Hematopoietic multipotent progenitor cell treated with erythropoietin and hydrocortisone succinate and interleukin-3 and kit ligand, for 8 days (in vitro differentiated cells): ENCODE results near the gene TDP2.
"Not testable (repeated sequence)": the region's sequence is repeated elsewhere in the genome, so short reads cannot be mapped to it uniquely, and the experiment has no call there.

Experiments used
- DNase-seq: peaks from one replicate; pipeline ENCODE4 v3.0.0-alpha.2; 2015

The TDP2 gene

DNA sequence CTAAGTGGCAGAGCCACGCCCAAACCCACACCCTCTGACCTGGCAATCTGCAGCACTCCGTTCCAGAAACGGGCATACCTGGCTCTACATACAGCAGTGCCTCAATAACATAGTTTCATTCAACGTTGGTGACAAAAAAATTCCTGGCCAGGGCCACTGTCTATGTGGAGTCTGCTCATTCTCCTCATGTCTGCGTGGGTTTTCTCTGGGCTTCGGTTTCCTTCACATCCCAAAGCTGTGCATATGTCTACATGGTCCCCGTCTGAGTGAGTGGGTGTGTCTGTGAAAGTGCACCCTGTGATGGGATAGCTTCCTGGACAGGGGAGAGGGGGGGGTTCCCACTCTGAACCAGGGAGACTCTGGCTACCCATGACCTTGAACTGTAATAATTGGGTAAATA lies 22.8 kb downstream of the TDP2 start:
- no peak for DNase-seq

DNA sequence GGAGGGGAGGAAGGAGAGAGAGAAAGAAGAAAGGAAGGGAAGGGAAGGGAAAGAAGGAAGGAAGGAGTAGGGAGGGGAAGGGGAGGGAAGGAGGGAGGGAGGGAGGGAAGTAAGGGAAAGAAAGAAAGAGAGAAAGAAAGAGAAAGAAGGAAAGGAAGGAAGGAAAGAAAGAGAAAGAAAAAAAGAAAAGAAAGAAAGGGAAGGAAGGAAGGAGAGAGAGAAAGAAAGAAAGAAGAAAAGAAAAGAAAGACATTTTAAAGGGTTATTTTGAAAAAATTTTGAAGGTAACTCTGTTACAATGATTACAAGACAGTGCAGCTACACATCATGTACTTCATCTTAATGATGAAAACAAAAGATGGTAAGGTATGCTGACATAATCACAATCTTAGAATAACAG lies 24.6 kb downstream of the TDP2 start:
- no peak for DNase-seq

DNA sequence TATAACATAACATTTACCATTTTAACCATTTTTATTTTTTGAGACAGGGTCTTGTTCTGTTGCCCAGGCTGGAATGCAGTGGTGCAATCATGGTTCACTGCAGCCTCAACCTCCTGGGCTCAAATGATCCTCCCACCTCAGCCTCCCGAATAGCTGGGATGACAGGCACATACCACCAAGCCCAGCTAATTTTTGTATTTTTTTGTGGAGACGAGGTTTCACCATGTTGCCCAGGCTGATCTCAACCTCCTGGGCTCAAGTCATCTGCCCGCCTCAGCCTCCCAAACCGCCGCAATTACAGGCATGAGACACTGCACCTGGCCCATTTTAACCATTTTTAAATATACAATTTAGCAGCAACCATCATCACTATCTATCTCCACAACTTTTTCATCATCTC lies 26.1 kb downstream of the TDP2 start:
- not testable (repeated sequence) for DNase-seq

DNA sequence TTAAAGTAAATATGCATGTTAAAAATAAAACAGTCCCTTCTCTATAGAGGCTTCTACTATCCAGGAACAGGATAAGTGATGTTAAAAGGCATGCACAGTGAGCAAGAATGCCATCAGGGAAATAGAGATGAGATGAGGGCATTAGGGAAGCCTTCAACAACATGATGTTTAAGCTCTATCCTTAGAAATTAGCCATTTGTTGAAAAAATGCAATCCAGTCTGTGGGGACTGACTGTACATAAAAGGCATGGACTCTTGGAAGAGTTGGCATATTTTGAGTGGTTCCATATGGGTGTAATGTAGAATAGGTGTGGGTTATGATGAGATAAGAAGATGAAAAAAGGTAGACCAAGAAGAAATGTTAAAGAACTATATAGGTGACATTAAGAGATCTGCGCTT lies 26.5 kb downstream of the TDP2 start:
- no peak for DNase-seq

DNA sequence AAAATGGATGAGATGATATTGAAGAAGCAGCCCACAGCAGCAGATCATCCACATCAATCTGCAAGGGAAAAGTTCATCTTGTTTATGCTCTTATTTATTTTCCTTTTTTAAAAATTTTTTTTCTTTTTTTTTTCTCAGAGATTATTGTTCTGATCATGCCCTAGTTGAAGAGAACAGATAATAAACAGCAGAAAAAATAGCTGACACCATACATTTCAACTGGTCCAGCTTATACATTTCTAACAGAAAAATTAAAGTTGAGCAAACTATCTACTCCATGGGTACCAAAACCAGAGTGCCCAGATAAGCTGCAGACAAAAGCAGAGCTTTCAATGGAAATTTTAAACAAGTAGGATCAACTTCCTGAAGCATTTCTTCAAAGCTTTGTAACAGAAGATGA lies 30.0 kb downstream of the TDP2 start:
- DNase-seq, result no peak

DNA sequence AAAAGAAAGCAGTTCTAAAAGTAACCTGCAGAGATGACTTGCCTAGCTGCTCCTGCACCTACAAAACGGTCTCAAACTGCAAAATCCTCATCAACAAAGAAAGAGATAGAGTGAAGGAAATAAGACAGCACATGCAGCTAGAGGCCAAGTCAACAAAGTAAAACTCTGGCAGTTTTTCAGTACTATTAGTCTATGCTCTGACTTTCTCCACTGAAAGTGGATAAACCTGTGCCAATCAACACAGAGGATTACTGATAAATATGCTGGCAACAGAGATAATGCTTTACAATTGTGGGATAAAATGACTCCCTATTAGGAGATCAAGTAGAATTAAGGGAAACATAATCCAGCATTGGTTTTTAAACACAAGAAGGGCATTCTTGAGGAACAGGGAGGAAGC lies 34.1 kb downstream of the TDP2 start:
- no peak for DNase-seq

DNA sequence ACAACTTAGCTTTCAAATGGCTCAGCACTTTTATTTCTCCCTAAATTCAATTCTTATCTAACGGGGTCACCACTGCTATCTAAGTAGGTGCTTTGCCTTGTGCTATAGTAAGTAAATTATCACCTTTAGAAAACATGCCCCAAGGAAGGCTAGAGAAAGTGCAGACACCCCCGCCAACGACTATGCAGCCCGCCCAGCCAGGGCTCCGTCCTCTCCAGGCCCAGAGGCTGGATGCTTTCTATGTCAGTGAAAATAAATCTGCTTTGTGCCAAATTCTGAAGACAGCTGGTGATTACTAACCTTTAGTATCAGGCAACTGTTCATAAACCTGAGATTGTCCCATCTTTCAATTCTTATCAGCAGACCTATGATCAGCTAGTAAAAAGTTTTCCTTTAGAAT lies 35.0 kb downstream of the TDP2 start:
- no peak for DNase-seq

DNA sequence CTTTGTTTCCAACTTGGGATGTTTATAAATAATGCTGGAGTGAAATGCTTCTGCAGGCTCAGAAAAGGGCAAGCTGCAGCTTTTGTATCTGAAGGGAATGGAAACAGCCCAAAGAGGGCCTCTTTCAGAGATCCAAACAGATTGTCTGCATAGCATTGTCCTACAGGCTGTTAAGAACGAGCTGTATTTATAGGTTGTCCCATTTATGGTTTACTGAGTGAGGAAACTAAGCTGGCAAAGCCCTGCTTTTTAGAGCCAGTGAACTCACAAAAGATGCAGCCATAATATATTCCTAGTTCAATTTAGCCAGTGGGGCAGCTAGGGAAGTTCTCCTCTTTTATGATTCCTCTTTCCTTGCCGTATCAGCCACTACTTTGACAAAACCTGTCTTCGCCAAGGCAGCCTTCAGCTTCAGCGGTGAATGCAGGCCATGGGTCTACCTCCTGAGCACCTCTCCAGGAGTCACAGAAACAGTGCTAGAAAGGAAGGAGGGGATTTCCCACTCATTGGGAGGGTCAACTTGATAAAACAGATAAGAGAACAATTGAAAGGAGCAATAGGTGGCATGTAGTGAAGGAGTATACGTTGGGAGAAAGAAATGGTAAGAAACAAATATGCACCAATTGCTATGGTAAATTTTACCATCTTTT lies 35.7 kb downstream of the TDP2 start:
- DNase-seq, result no peak

DNA sequence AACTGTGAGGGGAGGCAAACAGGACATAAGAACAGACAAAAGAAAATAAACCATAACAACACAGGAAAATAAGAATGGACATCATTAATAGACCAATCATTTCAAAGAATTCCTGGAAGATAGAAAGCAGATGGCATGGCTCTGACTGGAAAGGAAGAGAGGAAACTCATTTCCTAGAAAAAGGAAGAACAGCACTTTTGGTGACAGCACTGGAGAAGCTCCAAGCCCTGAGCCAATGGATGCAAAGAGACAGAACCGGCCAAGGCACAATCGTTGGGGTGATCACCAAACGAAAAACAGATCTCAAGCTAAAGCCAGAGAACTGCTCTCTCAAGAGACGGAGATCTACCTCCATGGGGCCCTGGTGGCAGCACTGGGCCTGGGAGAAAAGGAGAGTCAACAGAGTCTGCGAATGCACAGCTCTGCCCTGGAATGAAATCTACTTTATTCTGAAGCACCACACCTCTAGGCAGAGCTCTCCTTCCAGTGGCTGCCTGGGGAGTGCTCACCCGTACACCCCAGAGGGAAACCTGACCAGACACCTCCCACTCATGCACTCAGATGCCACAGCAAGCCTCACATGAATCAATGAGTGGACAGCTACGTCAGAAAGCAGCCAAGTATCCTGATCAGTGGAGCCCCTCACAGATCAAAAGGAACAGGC lies 44.9 kb downstream of the TDP2 start:
- DNase-seq, result no peak

DNA sequence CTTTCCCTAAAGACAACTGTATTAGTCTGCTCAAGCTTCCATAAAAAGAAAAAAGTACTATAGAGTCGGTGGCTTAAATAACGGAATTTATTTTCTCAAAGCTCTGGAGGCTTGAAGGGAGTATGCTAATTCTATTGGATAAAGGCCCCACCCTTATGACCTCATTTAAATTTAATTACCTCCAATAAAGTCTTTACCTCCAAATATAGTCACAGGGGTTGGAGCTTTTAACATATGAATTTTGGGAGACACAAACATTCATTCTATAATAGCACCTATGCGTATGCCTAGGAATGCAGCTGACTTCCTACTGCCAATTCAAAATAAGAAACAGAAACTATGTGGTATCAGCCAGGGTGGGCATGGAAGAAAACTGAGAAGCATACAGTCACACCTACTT lies 46.1 kb downstream of the TDP2 start:
- DNase-seq, result no peak

DNA sequence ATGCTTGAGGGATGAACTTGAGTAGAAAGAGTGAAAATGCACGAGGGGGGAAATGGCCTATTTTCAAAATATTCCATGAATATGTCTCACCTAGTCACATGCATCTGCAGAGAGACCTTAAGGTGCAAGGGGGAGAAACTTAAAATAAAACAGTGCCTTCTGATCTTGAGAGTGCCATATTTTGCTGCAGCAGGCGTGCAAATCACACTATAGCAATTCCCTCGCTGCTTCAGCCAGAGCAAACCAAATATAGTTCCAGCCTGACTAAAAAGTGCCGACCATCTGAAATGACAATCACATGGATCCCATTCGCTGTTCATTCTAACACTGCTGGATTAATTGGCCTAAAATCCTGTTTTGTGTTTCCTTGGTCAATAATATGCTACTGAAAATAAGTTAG lies 47.0 kb downstream of the TDP2 start:
- no peak for DNase-seq

DNA sequence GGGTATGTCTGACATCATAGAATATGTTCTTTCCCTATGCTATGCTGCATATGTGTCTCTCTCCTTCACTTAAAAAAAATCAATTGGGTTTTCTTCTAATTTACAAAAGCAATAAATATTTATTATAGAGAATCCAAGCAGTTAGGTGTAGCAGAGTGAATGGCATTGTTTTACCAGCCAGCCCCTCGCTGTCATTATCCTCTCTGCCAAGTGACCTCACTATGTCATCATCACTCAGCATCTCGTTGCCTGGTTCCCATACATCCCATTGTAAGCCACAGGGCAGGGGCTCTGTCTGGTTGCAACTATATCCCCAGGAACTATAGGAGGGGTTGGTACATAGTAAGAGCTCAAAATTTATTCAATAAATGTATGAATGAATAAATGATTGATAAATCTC lies 52.1 kb downstream of the TDP2 start:
- no peak for DNase-seq

DNA sequence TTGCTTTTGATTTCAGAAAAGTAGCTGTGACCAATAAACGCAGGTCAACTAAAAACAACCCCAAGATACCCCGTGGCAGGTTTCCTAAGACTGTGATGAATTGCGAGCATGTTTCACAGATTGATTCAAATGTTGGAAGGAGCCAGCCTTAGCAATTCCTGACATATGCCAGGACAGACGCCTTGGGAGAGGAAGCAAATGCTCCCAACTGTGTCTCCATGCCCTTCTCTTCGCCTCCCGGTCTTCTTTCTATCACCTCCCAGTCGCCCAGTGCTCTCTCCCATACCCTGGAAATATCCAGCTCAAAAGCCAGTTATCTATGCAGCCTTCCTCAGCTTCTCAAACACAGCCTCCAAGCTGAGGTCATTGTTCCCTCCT lies 52.7 kb downstream of the TDP2 start:
- DNase-seq, result no peak

DNA sequence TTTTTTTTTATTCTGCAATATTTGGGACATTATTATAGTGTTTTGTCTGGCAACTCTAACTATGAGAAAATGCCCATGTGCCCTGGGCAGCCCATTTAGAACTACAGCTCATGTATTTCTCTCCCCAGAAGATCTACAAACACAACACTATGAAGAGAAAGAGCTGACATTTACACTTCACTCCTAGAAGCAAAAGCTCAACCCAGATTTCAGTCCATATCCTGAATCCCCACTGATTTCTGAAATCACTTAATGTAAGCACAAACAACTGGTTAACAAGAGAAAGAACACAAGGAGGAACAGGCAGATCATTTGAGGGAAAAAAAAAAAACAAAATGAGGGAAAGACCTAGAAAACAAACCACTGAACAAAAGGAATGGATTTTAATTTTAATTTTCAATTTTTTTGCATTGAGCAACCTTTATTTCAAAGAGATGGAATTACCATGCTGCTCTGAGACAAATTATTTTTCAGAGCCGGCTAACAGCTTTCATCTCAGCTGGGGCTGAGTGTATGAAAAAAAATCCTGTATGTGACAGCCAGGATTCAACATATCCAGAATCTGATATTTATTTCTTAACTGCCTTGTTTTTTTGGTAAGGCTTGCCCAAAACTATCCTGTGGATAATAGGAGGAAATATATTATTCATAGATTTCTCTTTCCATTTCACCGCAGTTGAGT lies 53.2 kb downstream of the TDP2 start:
- DNase-seq, result no peak

DNA sequence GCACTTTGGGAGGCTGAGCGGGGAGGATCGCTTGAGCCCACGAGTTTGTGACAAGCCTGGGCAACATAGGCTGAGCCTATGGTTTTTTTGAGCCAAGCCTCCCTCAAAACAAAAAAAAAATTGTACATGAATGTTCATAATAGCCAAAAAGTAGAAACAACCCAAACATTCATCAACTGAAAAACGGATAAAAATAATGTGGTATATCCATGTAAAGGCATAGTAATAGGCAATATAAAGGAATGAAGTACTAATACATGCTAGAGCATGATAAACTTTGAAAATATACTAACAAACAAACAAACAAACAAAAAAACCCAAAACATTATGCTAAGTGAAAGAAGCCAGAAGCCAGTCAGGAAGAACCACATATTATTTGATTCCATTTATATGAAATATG lies 56.0 kb downstream of the TDP2 start:
- no peak for DNase-seq

DNA sequence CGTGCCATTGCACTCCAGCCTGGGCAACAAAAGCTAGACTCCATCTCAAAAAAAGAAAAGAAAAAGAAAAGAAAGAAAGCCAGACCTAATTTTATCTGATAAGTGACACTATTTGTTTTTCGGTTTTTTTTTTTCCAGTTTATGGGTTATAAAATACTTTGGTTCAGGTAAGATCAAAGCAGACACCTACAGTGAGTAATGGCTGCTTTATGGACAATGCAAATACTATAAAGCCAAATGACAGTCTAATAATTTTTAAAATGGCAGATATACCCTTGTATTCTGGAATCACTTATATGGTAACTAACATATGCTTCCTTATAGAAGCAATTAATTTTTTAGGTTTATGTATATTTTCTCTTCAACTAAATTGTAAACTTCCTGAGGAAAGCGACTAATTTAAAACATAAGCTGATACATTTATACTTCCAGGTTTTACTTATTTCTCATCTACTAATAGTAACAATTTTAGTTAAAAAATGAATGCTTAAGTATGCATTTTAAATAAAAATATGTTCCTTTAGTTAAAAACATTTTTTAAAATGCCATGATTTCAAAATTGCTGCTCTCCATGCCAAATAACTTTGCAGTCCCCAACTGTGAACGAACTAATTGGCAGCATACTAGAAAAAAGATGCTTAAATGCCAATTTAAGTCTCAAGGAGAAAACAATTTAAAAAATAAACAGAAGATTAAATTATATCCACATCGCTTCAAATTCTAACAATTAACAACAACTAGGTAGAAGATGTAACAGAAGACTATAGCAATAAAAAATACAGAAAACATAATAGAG lies 59.2 kb downstream of the TDP2 start:
- DNase-seq, result no peak

DNA sequence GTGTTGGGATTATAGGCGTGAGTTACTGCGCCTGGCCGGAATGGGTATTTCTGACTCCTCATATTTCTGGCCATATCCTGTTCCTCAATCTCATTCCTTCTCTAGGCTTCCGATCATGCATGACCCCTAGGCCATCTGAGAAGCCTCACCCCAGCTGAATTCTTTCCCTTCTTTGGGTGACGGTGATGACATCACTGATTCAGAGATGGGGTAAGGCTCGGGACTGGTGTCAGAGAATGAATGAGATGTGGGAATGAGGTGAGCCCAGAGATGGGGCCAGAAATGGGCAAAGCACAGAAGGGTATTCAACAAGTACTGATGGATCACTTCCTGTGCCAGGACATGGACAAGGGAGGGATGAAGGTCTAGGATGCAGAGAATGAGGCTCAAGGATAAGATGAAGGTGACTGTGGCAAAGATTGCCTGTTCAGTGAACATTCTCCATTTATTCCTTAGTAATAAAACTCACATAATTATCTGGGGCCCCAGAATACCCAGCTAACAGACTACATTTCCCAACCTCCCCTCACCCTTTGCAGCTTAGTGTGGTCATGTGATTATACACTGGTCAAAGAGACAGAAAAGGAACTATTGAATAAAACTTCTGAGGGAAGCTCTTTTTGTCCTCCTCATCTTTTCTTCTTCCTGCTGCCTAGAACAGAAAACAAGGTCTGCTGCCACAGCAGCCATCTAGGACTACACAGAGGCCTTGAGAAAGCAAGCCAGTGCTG lies 60.3 kb downstream of the TDP2 start:
- DNase-seq, result no peak

DNA sequence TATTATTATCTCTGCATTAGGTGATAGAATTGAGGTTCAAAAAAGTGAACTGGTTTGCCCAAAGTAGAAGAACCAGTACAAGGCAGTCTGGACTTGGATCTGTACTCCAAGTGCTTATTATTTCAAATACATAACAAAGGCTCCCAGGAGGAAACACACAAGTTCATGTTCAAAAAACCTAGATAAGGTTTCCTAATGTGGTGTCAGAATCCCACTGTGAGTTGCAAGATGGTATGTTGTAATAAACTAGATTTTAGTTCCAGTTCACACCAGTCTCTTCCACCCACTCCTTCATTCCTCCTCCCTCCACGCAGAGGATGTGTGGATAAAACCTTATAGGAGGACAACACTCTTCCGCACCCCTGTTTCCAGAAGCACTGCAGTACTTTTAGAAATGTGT lies 63.5 kb downstream of the TDP2 start:
- DNase-seq, result no peak

DNA sequence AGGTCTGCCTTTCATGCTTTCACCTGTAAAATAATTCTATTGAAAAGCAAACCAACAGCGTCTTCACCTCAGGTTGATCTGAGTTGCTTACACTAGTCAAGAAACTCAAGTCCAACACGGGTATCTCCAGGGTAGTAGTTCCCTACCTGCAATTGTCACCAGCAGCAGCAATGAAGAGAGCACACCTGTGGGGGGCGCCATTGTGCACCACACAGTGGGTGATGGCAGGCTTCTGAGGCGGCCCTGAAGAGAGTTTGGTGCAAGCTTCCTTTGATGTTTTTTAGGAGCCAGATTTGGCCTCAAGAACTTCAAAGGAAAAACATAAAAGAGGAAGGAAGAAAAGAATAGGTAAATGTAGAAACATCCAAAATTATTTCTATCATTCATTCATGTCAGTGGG lies 65.8 kb downstream of the TDP2 start:
- DNase-seq, result no peak
